GM12878 (cell line): Measurements from ENCODE around the gene ING4. TPM values are rescaled to one million over a fixed set of nuclear protein-coding genes. Genes with fewer than 3 reads are reported as not detected.
A peak's percentile ranks its signal among the peaks of the same experiment; 100 is the strongest.

Experiments used
- ATAC-seq: fragments of 200-7000 bp; cut with Tn5 transposase; 3 replicates; pipeline ENCODE4 v1.9.1; 2020; ENCODE audit warnings: mild to moderate bottlenecking, moderate library complexity
- BruUV-seq: library from RNA; stranded (reverse); fragments of 400-500 nt; replicated peaks from 2 replicates; lab custom pipeline; 2021; lab: Mats Ljungman, UMichigan
- CTCF ChIA-PET: fragments of 300-600 bp; sonication (Branson Sonifier 250); formaldehyde crosslinking; extraction: SDS; loops from one replicate; lab custom pipeline; 2021; ENCODE audit warnings: inconsistent platforms; lab: Yijun Ruan, JAX
- POLR2A ChIA-PET: fragments of 350-600 bp; formaldehyde crosslinking; extraction: SDS; loops from one replicate; lab custom pipeline; 2021; ENCODE audit warnings: inconsistent platforms; lab: Charles Lee
- RAD21 ChIA-PET: fragments of 300-600 bp; sonication (Branson Sonifier 250); formaldehyde crosslinking; loops from one replicate; lab custom pipeline; 2023; ENCODE audit warnings: antibody characterized with exemption; ENCODE audit not compliant: unreplicated experiment; lab: Charles Lee
- SMC1A ChIA-PET: fragments of 300-600 bp; sonication (Branson Sonifier 250); formaldehyde crosslinking; loops from one replicate; lab custom pipeline; 2023; ENCODE audit not compliant: unreplicated experiment, uncharacterized antibody; lab: Charles Lee
- DNase-seq: peaks from one replicate; pipeline ENCODE4 v3.0.0-alpha.2; 2011; ENCODE audit warnings: low read depth, low spot score
- FAIRE-seq: peaks from 3 replicates; lab custom pipeline; 2011; peaks lifted over from hg19 to GRCh38; lab: Jason Lieb, UNC
- H2AFZ ChIP-seq: 2 replicates; pipeline ENCODE4 v1.6.0; 2011; ENCODE audit warnings: low read depth, low read length, control low read depth; ENCODE audit not compliant: control insufficient read depth
- H3K27ac ChIP-seq: 2 replicates; pipeline ENCODE4 v1.5.1; 2011; ENCODE audit warnings: control low read depth; ENCODE audit not compliant: control insufficient read depth, insufficient read depth
- H3K27me3 ChIP-seq, 2 experiments: replicated peaks in 1 of 2; 2 replicates each; pipeline versions ENCODE4 v1.6.0 to v1.6.1; 2011; ENCODE audit warnings: low read length in 1 of 2; ENCODE audit not compliant: control insufficient read depth in 2 of 2, insufficient read depth in 2 of 2
- H3K36me3 ChIP-seq, 2 experiments: 2 replicates each; pipeline ENCODE4 v1.5.1; 2011; ENCODE audit warnings: low read length in 1 of 2; ENCODE audit not compliant: control insufficient read depth in 2 of 2, insufficient read depth in 2 of 2
- H3K4me1 ChIP-seq: 2 replicates; pipeline ENCODE4 v1.6.1; 2011; ENCODE audit warnings: mild to moderate bottlenecking, low read length, moderate library complexity, mixed read lengths; ENCODE audit not compliant: control insufficient read depth, insufficient read depth
- H3K4me2 ChIP-seq: 2 replicates; pipeline ENCODE4 v1.6.0; 2011; ENCODE audit warnings: control low read depth; ENCODE audit not compliant: control insufficient read depth, insufficient read depth
- H3K4me3 ChIP-seq: fragments of 200-600 bp; sonication (generic); 2 replicates; pipeline ENCODE4 v1.5.1; 2016
- H3K79me2 ChIP-seq: 2 replicates; pipeline ENCODE4 v1.6.0; 2011; ENCODE audit warnings: low read length; ENCODE audit not compliant: control insufficient read depth, insufficient read depth
- H3K9ac ChIP-seq: 2 replicates; pipeline ENCODE4 v1.8.0; 2011; ENCODE audit warnings: low read length, control low read depth, mixed read lengths; ENCODE audit not compliant: control insufficient read depth, insufficient read depth
- H3K9me3 ChIP-seq: replicated peaks from 3 replicates; pipeline ENCODE4 v1.5.1; 2011; ENCODE audit warnings: mild to moderate bottlenecking, low read length; ENCODE audit not compliant: control insufficient read depth, insufficient read depth
- H4K20me1 ChIP-seq: 2 replicates; pipeline ENCODE4 v1.6.0; 2011; ENCODE audit not compliant: control insufficient read depth, insufficient read depth
- CHD2 ChIP-seq: IDR thresholded peaks from 2 replicates; pipeline ENCODE4 v1.6.1; 2011; ENCODE audit warnings: low read depth, low read length, improper control_type of control experiment, borderline replicate concordance
- DPF2 ChIP-seq: fragments of 450-650 bp; IDR thresholded peaks from 2 replicates; pipeline ENCODE4 v1.6.1; 2017; ENCODE audit warnings: mild to moderate bottlenecking
- EP300 ChIP-seq, 2 experiments: fragments of 150-350 bp in 1 of 2; IDR thresholded peaks; 2 replicates each; pipeline ENCODE4 v1.6.1; 2011 to 2012; ENCODE audit warnings: low read depth in 2 of 2, low read length in 2 of 2, borderline replicate concordance in 1 of 2, improper control_type of control experiment in 1 of 2, inconsistent platforms in 1 of 2; ENCODE audit not compliant: control insufficient read depth in 1 of 2
- IKZF1 ChIP-seq: fragments of 450-650 bp; conservative IDR thresholded peaks from 2 replicates; pipeline ENCODE4 v1.6.1; 2017; ENCODE audit warnings: antibody characterized with exemption, mild to moderate bottlenecking
- KAT2A ChIP-seq: conservative IDR thresholded peaks from 2 replicates; pipeline ENCODE4 v1.6.1; 2011; ENCODE audit warnings: low read depth, low read length; ENCODE audit not compliant: control insufficient read depth
- MXI1 ChIP-seq: fragments of 150-350 bp; IDR thresholded peaks from 2 replicates; pipeline ENCODE4 v1.6.1; 2011; ENCODE audit warnings: low read depth, mild to moderate bottlenecking, inconsistent platforms, low read length, improper control_type of control experiment
- POLR2AphosphoS2 ChIP-seq: IDR thresholded peaks from 2 replicates; pipeline ENCODE4 v1.6.1; 2011; ENCODE audit warnings: low read depth, mild to moderate bottlenecking, low read length, improper control_type of control experiment, moderate library complexity
- SPI1 ChIP-seq: IDR thresholded peaks from 2 replicates; pipeline ENCODE4 v1.6.1; 2011; ENCODE audit warnings: low read depth, mild to moderate bottlenecking, low read length, moderate library complexity, borderline replicate concordance; ENCODE audit not compliant: insufficient read depth
- WGBS: methylation state at CpG from one replicate; pipeline ENCODE4 v1.1.6; 2016; ENCODE audit warnings: low lambda C conversion rate; ENCODE audit not compliant: insufficient replicate concordance, insufficient coverage; ENCODE audit errors: missing lambda C conversion rate; 5-methylcytosine and 5-hydroxymethylcytosine counted together
- in situ Hi-C: fragments of 300-500 bp; cut with MboI; formaldehyde crosslinking; loops from 9 replicates; pipeline ENCODE4 v1.14.3; 2018; ENCODE audit warnings: mixed read lengths
- intact Hi-C: fragments of 100-400 bp; cut with micrococcal nuclease; formaldehyde crosslinking; loops from one replicate; pipeline ENCODE4 v1.14.2; 2022; ENCODE audit not compliant: unreplicated experiment
- polyA plus RNA-seq, 11 experiments: library from polyadenylated mRNA; depleted of rRNA in 4 of 11; unstranded in 6 of 11; stranded (reverse) in 5 of 11; fragments of >200 nt; fragmentation: Nextera tagmentation in 4 of 11; fragmentation: Illumina TruSeq in 1 of 11; extraction: Ambion mirVana in 4 of 11; extraction: Trizol in 1 of 11; gene quantifications; 1 replicate in 1 of 11; 2 replicates in 10 of 11; pipeline versions ENCODE4 v1.2.1 to v1.2.3, GENCODE V29; 2011 to 2016; ENCODE audit warnings: inconsistent platforms in 2 of 11, missing spikeins in 2 of 11, low read depth in 1 of 11
- total RNA-seq, 4 experiments: library from RNA; depleted of rRNA in 3 of 4; stranded (reverse); fragments of >200 nt in 3 of 4; fragmentation: Illumina TruSeq in 1 of 4; extraction: Trizol in 1 of 4; gene quantifications; 2 replicates each; pipeline versions ENCODE4 v1.2.1 to v1.2.3, GENCODE V29; 2013 to 2021
- TF ChIP-seq, protein P1 (sequence below): fragments of 150-350 bp; IDR thresholded peaks from 2 replicates; pipeline ENCODE4 v1.6.1; 2016; ENCODE audit warnings: low read depth, low read length
- TF ChIP-seq, protein P2 (sequence below): IDR thresholded peaks from 2 replicates; pipeline ENCODE4 v1.6.1; 2011; ENCODE audit warnings: borderline replicate concordance, low read depth, mild to moderate bottlenecking, moderate library complexity, mixed read lengths, low read length; ENCODE audit not compliant: insufficient read depth; ENCODE audit errors: extremely low read length

Gene ING4
- total and polyA plus RNA-seq, 10 of the 15 experiments (the other 5 are each of a cell fraction or from before 2014, with no cell fraction given): 7.2 to 53.9 (median 21.8) TPM

DNA sequence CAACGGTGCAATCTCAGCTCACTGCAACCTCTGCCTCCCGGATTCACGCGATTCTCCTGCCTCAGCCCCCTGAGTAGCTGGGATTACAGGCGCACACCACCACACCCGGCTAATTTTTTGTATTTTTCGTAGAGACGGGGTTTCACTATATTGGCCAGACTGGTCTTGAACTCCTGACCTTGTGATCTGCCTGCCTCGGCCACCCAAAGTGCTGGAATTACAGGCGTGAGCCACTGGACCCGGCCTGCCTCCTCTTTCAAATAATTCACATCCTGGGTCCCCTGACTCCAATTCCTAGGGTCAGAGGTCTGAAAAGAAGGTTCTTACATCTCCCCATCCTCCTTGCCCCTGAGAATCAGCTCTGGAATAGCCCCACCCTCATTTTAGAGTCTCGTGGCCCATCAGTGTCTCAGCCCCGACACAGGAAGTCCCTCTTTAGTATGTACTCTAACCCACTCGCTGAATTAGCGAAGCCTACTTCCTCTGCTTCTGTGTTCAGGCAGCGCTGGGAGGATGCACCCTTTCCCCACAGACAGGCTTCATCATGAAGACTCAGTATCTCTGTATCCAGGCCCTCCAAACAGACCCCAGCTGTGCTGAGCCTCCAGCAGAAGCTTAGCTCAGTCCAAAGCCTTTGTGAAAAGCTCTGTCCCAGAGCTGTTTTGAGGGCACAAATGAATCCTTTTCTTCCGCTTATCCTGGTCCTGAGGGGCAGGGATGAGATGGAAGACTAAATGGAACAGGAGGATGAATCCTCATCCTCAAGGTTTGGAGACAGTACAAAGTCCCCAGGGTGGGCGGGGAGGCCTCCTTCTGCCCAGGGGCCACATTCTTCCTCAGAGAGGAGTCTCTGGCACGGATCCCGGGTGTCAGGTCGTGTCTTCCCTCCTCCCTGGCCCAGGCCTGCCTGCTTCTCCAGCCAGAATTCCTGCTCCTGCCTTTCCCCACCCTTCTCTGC, 30.6 kb downstream of the ING4 start (continued):
- TF ChIP-seq, protein P1, sequence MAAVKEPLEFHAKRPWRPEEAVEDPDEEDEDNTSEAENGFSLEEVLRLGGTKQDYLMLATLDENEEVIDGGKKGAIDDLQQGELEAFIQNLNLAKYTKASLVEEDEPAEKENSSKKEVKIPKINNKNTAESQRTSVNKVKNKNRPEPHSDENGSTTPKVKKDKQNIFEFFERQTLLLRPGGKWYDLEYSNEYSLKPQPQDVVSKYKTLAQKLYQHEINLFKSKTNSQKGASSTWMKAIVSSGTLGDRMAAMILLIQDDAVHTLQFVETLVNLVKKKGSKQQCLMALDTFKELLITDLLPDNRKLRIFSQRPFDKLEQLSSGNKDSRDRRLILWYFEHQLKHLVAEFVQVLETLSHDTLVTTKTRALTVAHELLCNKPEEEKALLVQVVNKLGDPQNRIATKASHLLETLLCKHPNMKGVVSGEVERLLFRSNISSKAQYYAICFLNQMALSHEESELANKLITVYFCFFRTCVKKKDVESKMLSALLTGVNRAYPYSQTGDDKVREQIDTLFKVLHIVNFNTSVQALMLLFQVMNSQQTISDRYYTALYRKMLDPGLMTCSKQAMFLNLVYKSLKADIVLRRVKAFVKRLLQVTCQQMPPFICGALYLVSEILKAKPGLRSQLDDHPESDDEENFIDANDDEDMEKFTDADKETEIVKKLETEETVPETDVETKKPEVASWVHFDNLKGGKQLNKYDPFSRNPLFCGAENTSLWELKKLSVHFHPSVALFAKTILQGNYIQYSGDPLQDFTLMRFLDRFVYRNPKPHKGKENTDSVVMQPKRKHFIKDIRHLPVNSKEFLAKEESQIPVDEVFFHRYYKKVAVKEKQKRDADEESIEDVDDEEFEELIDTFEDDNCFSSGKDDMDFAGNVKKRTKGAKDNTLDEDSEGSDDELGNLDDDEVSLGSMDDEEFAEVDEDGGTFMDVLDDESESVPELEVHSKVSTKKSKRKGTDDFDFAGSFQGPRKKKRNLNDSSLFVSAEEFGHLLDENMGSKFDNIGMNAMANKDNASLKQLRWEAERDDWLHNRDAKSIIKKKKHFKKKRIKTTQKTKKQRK: no peak
- TF ChIP-seq POLR2AphosphoS2 (peak; percentile 65; the same call in 1 of the 2 replicates), KAT2A (no peak)
- TF ChIP-seq, protein P2, sequence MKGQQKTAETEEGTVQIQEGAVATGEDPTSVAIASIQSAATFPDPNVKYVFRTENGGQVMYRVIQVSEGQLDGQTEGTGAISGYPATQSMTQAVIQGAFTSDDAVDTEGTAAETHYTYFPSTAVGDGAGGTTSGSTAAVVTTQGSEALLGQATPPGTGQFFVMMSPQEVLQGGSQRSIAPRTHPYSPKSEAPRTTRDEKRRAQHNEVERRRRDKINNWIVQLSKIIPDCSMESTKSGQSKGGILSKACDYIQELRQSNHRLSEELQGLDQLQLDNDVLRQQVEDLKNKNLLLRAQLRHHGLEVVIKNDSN: no peak

DNA sequence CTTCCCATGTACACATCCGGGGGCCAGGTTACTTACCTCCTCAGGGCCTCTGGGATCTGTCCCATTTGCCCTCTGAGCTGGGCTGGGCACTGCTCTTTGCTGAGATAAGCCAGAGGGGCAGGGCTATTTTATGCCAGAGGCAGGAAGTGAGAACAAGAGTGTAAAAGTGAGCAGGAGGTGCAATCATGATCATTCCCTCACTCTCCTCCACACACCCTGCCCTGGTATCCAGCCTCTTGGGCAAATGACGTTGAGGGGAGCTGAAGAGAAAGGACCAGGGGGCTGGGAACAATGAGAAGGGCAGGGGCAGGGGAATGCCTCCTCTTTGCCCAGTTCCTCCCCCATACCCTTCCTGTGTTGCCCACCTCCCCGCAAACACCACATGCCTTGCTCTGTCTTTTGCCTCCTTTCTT, 31.4 kb downstream of the ING4 start:
- H2AFZ ChIP-seq: peak overlapping the region; percentile 67
- POLR2A ChIA-PET: interaction anchor here (0.6 to 4.9 kb wide), 20 partner anchors 8 to 221 kb away, joined by 3 to 47 read pairs (median 3); partner anchors contain the start of genes ACRBP, COPS7A, MLF2 and NOP2
- H3K4me2 ChIP-seq: peak overlapping the region; percentile 98
- H3K79me2 ChIP-seq: peaks cover 14% of the 10 kb centered on the region
- in situ Hi-C loops (no loop called here), intact Hi-C loops (no loop called here)
- no peaks in the 10 kb centered on the region for H3K27me3 ChIP-seq
- SMC1A ChIA-PET: interaction anchor here (0.9 to 4.5 kb wide), 11 partner anchors 10 to 122 kb away, joined by 3 to 23 read pairs (median 5); partner anchors contain the start of genes ACRBP, CHD4, MLF2 and ZNF384
- RAD21 ChIA-PET: interaction anchor here (0.8 to 3.4 kb wide), 9 partner anchors 9 to 308 kb away, joined by 3 to 24 read pairs (median 4); partner anchors contain the start of gene MLF2
- DNase-seq: no peak
- WGBS: 27% methylated on average over 3 of the region's 3 CpGs
- FAIRE-seq: peak; percentile 35
- no peaks in the 10 kb centered on the region for H3K9me3 ChIP-seq
- peak overlapping the region; percentile 90 for H3K27ac ChIP-seq
- H3K4me3 ChIP-seq: peak overlapping the region; percentile 57
- no TSS peak for BruUV-seq
- no peaks in the 10 kb centered on the region for H4K20me1 ChIP-seq
- peak overlapping the region; percentile 81 for H3K9ac ChIP-seq
- CTCF ChIA-PET: interaction anchor here (1.2 to 4.4 kb wide), 13 partner anchors 10 to 166 kb away, joined by 3 to 22 read pairs (median 4); partner anchors contain the start of genes COPS7A and MLF2
- peaks cover 56% of the 10 kb centered on the region for H3K4me1 ChIP-seq
- peak; percentile 40 for ATAC-seq
- H3K36me3 ChIP-seq: no peaks in the 10 kb centered on the region
- TF ChIP-seq POLR2AphosphoS2 (peak; percentile 43; the same call in 1 of the 2 replicates), DPF2 (0 out of 2 replicates have a peak, but pooled peaks have one; percentile 8), IKZF1 (peak; percentile 43; the same call in 1 of the 2 replicates), EP300 (IDR thresholded peaks at IDR 0.05; ENCODE audit: borderline replicate concordance in 1 of 2, control insufficient read depth in 1 of 2, low read depth in 2 of 2, low read length in 2 of 2) (peak in 1 of 2 experiments; percentile 15; a peak in 1 of 4 replicates), SPI1 (peak; percentile 58; the same call in 1 of the 2 replicates), MXI1 (peak; percentile 53; the same call in 1 of the 2 replicates), CHD2 (0 out of 2 replicates have a peak, but pooled peaks have one; percentile 15)
